ENCODE measurements around the gene RPLP1.

The RPLP1 gene

GRCh38 chr15:69498282-69498681, 45.7 kb downstream of the RPLP1 start:
- no peak for DNase-seq (ENCODE audit: low read depth)

- no peak for DNase-seq (ENCODE audit: low read depth)
Measured at GRCh38 chr15:69498987-69499386, 46.4 kb downstream of the RPLP1 start.

GRCh38 chr15:69499521-69500211, 47.0 kb downstream of the RPLP1 start:
- DNase-seq (ENCODE audit: low read depth), result no peak

- no peak for DNase-seq (ENCODE audit: low read depth)
Measured at GRCh38 chr15:69500339-69500738, 47.7 kb downstream of the RPLP1 start.

GRCh38 chr15:69501456-69501855, 48.8 kb downstream of the RPLP1 start:
- no peak for DNase-seq (ENCODE audit: low read depth)

- no peak for DNase-seq (ENCODE audit: low read depth)
Measured at GRCh38 chr15:69502470-69503045, 49.9 kb downstream of the RPLP1 start.

GRCh38 chr15:69504352-69505040, 51.9 kb downstream of the RPLP1 start:
- no peak for DNase-seq (ENCODE audit: low read depth)

Measured in EH (cell line).